Body of pancreas (tissue), 4 donors: ENCODE measurements around the gene BEST1.

Experiments used
- CTCF ChIP-seq, 7 experiments: fragments of 450-650 bp in 4 of 7; fragments of 200-600 bp in 3 of 7; sonication (generic) in 3 of 7; IDR thresholded peaks; one replicate each; pipeline ENCODE4 v1.5.1; 2016 to 2019; ENCODE audit warnings: antibody characterized with exemption in 7 of 7
- POLR2A ChIP-seq, 3 donors: fragments of 450-650 bp; IDR thresholded peaks; one replicate each; pipeline ENCODE4 v1.6.1; 2016; ENCODE audit warnings: antibody characterized with exemption in 3 of 3, mild to moderate bottlenecking in 2 of 3

DNA sequence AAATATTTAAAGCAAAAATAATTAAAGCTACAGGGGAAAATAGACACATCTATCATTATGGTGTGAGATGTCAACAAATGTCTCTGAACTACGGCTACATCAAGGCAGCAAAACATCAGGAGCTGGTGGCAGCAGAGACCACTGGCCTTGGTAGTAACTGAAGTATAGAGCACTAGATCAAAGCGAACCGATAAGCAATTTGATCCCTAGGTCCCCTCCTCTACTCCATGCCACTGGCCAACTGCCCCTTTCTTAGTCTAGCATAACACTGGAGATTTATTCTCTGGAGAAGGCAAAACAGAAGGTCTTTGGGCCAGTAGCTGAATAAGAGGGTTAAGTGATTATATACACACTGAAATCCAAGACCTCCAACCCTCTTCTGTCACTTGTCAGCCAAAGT lies 19.2 kb upstream of the BEST1 start:
- TF ChIP-seq CTCF (IDR thresholded peaks at IDR 0.05) (no peak), POLR2A (IDR thresholded peaks at IDR 0.05) (no peak)
